HepG2 (cell line): Measurements from ENCODE around the gene CUL1. TPM values are rescaled to one million over a fixed set of nuclear protein-coding genes. Genes with fewer than 3 reads are reported as not detected.

Experiments
- CENPT ChIP-seq: sonication (generic); formaldehyde crosslinking; IDR thresholded peaks from 2 replicates; pipeline ENCODE4 v1.8.0; 2022; ENCODE audit warnings: low read depth, mild to moderate bottlenecking, moderate library complexity, missing genetic modification reagents
- GTF2F1 ChIP-seq: fragments of 150-350 bp; IDR thresholded peaks from 2 replicates; pipeline ENCODE4 v1.6.1; 2014; ENCODE audit warnings: low read length
- HNRNPLL ChIP-seq: fragments of 200-400 bp; formaldehyde crosslinking; IDR thresholded peaks from 2 replicates; pipeline ENCODE4 v1.6.1; 2017; ENCODE audit warnings: mild to moderate bottlenecking, low read depth, low read length; ENCODE audit not compliant: poor library complexity, severe bottlenecking
- IRF2 ChIP-seq: IDR thresholded peaks from 2 replicates; pipeline ENCODE4 v1.6.1; 2018; ENCODE audit warnings: missing genetic modification reagents, missing compliant biosample characterization
- LCORL ChIP-seq, 2 experiments: fragments of 450-650 bp in 1 of 2; sonication (generic) in 1 of 2; formaldehyde crosslinking in 1 of 2; IDR thresholded peaks; 2 replicates each; pipeline versions ENCODE4 v1.5.0 to v1.6.1; 2017 to 2020; ENCODE audit warnings: antibody characterized with exemption in 1 of 2, missing genetic modification reagents in 1 of 2
- NCOA2 ChIP-seq: sonication (generic); formaldehyde crosslinking; IDR thresholded peaks from 2 replicates; pipeline ENCODE4 v1.8.0; 2022; ENCODE audit warnings: inconsistent platforms
- NFE2L1 ChIP-seq: sonication (generic); formaldehyde crosslinking; IDR thresholded peaks from 2 replicates; pipeline ENCODE4 v1.4.0; 2020; ENCODE audit warnings: missing genetic modification reagents, mild to moderate bottlenecking, borderline replicate concordance
- NR2F2 ChIP-seq: IDR thresholded peaks from 2 replicates; pipeline ENCODE4 v1.6.1; 2012; ENCODE audit warnings: low read depth, inconsistent platforms, borderline replicate concordance
- REL ChIP-seq: sonication (generic); formaldehyde crosslinking; conservative IDR thresholded peaks from 2 replicates; pipeline ENCODE4 v1.8.0; 2022; ENCODE audit warnings: mild to moderate bottlenecking, missing genetic modification reagents, moderate library complexity
- SIN3A ChIP-seq: IDR thresholded peaks from 2 replicates; pipeline ENCODE4 v1.6.1; 2011; ENCODE audit warnings: low read depth, mild to moderate bottlenecking, control low read depth, low read length, borderline replicate concordance
- ZBTB8A ChIP-seq: sonication (generic); formaldehyde crosslinking; IDR thresholded peaks from 2 replicates; pipeline ENCODE4 v1.4.0; 2020; ENCODE audit warnings: mild to moderate bottlenecking, low read depth, missing genetic modification reagents, borderline replicate concordance
- ZFAT ChIP-seq: sonication (generic); formaldehyde crosslinking; conservative IDR thresholded peaks from 2 replicates; pipeline ENCODE4 v1.8.1; 2023; ENCODE audit warnings: missing genetic modification reagents, inconsistent platforms
- ZNF136 ChIP-seq: sonication (generic); formaldehyde crosslinking; IDR thresholded peaks from 2 replicates; pipeline ENCODE4 v1.8.1; 2022; ENCODE audit warnings: low read depth, mild to moderate bottlenecking, moderate library complexity, missing genetic modification reagents
- ZNF546 ChIP-seq: sonication (generic); formaldehyde crosslinking; conservative IDR thresholded peaks from 2 replicates; pipeline ENCODE4 v1.8.1; 2023; ENCODE audit warnings: mild to moderate bottlenecking, missing genetic modification reagents
- ZNF883 ChIP-seq: sonication (generic); formaldehyde crosslinking; IDR thresholded peaks from 2 replicates; pipeline ENCODE4 v1.5.1; 2020; ENCODE audit warnings: mild to moderate bottlenecking, missing genetic modification reagents; ENCODE audit errors: not compliant biosample characterization
- ZSCAN21 ChIP-seq: sonication (generic); formaldehyde crosslinking; IDR thresholded peaks from 2 replicates; pipeline ENCODE4 v1.8.0; 2022; ENCODE audit warnings: mild to moderate bottlenecking, missing genetic modification reagents, moderate library complexity, borderline replicate concordance
- polyA plus RNA-seq, 8 experiments: library from polyadenylated mRNA; depleted of rRNA in 3 of 8; stranded (reverse) in 7 of 8; unstranded in 1 of 8; fragments of >200 nt; fragmentation: Illumina TruSeq in 4 of 8; extraction: Trizol in 4 of 8; gene quantifications; 2 replicates each; pipeline versions ENCODE4 v1.2.1 to v1.2.3, GENCODE V29; 2011 to 2016; ENCODE audit warnings: low read depth in 4 of 8, missing spikeins in 1 of 8, mixed read lengths in 1 of 8; ENCODE audit not compliant: insufficient read depth in 1 of 8
- total RNA-seq, 5 experiments: library from RNA; depleted of rRNA; stranded (reverse); fragments of >200 nt; fragmentation: Illumina TruSeq; extraction: Trizol; gene quantifications; 2 replicates each; pipeline ENCODE4 v1.2.3, GENCODE V29; 2016; ENCODE audit warnings: low read depth in 1 of 5
- TF ChIP-seq, protein P1 (sequence below): sonication (generic); formaldehyde crosslinking; conservative IDR thresholded peaks from 2 replicates; pipeline ENCODE4 v1.4.0; 2020; ENCODE audit warnings: missing genetic modification reagents
- TF ChIP-seq, protein P2 (sequence below): sonication (generic); formaldehyde crosslinking; IDR thresholded peaks from 2 replicates; pipeline ENCODE4 v1.4.0; 2020; ENCODE audit warnings: missing genetic modification reagents
- TF ChIP-seq, protein P3 (sequence below): sonication (generic); formaldehyde crosslinking; conservative IDR thresholded peaks from 2 replicates; pipeline ENCODE4 v1.8.0; 2022; ENCODE audit warnings: mild to moderate bottlenecking, moderate library complexity, missing genetic modification reagents
- TF ChIP-seq, protein P4 (sequence below): IDR thresholded peaks from 2 replicates; pipeline ENCODE4 v1.6.1; 2012; ENCODE audit warnings: low read depth, low read length, improper control_type of control experiment
- TF ChIP-seq, protein P5 (sequence below): sonication (generic); formaldehyde crosslinking; IDR thresholded peaks from 2 replicates; pipeline ENCODE4 v1.4.0; 2020; ENCODE audit warnings: mild to moderate bottlenecking, missing genetic modification reagents

Gene CUL1
- total and polyA plus RNA-seq, 2 of the 13 experiments (the other 11 are each of a cell fraction or from before 2014, with no cell fraction given): 30.1 to 45.9 TPM

DNA sequence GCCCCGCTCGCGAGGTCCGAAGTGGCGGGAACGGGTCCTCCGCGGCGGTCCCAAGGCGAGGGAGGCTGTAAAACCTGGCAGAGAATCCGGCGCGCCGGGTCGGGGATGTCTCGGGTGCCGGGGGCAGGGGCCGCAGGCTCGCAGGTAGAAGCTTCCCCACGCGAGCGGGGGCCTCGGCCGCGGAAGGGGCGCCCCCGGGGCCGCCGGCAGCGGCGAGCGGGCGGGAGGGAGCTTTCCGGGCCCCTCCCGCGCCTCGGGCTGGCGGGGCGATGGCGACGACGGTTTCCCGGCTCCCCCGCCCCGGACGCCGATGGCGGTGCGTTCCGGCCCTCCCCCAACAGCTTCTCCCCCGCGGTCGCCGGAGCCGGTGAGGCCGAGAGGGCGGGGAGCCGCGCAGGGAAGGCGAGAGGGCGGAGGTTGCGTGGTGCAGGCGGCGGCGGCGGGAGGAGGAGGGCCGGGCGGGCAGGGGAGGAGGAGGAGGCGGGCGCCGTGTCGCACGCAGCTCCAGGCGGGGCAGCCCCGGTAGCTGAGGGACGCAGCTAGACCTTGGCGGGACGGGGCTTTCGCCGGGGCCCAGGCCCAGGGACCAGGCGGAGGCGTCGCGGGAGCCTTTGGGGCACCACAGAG is at the start of gene CUL1 (continued):
- TF ChIP-seq LCORL (IDR thresholded peaks at IDR 0.05): no peak
- TF ChIP-seq LCORL (CRISPR knock-in tag; IDR thresholded peaks at IDR 0.05): no peak
- no peak for TF ChIP-seq SIN3A
- TF ChIP-seq, protein P1, sequence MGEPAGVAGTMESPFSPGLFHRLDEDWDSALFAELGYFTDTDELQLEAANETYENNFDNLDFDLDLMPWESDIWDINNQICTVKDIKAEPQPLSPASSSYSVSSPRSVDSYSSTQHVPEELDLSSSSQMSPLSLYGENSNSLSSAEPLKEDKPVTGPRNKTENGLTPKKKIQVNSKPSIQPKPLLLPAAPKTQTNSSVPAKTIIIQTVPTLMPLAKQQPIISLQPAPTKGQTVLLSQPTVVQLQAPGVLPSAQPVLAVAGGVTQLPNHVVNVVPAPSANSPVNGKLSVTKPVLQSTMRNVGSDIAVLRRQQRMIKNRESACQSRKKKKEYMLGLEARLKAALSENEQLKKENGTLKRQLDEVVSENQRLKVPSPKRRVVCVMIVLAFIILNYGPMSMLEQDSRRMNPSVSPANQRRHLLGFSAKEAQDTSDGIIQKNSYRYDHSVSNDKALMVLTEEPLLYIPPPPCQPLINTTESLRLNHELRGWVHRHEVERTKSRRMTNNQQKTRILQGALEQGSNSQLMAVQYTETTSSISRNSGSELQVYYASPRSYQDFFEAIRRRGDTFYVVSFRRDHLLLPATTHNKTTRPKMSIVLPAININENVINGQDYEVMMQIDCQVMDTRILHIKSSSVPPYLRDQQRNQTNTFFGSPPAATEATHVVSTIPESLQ (CRISPR knock-in tag): no peak
- no peak for TF ChIP-seq NFE2L1 (CRISPR knock-in tag)
- TF ChIP-seq, protein P2, sequence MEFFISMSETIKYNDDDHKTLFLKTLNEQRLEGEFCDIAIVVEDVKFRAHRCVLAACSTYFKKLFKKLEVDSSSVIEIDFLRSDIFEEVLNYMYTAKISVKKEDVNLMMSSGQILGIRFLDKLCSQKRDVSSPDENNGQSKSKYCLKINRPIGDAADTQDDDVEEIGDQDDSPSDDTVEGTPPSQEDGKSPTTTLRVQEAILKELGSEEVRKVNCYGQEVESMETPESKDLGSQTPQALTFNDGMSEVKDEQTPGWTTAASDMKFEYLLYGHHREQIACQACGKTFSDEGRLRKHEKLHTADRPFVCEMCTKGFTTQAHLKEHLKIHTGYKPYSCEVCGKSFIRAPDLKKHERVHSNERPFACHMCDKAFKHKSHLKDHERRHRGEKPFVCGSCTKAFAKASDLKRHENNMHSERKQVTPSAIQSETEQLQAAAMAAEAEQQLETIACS (CRISPR knock-in tag): peak; percentile 35; the same call in 1 of the 2 replicates
- peak; percentile 60; the same call in 1 of the 2 replicates for TF ChIP-seq ZSCAN21
- TF ChIP-seq GTF2F1: no peak
- TF ChIP-seq ZBTB8A (CRISPR knock-in tag): no peak
- peak; percentile 87 for TF ChIP-seq HNRNPLL
- TF ChIP-seq REL (CRISPR knock-in tag): 0 out of 2 replicates have a peak, but pooled peaks have one; percentile 29
- no peak for TF ChIP-seq CENPT (CRISPR knock-in tag)
- TF ChIP-seq ZNF883 (CRISPR knock-in tag): no peak
- no peak for TF ChIP-seq NR2F2
- peak; percentile 34; the same call in 1 of the 2 replicates for TF ChIP-seq ZNF546
- TF ChIP-seq ZNF136: no peak
- TF ChIP-seq, protein P3, sequence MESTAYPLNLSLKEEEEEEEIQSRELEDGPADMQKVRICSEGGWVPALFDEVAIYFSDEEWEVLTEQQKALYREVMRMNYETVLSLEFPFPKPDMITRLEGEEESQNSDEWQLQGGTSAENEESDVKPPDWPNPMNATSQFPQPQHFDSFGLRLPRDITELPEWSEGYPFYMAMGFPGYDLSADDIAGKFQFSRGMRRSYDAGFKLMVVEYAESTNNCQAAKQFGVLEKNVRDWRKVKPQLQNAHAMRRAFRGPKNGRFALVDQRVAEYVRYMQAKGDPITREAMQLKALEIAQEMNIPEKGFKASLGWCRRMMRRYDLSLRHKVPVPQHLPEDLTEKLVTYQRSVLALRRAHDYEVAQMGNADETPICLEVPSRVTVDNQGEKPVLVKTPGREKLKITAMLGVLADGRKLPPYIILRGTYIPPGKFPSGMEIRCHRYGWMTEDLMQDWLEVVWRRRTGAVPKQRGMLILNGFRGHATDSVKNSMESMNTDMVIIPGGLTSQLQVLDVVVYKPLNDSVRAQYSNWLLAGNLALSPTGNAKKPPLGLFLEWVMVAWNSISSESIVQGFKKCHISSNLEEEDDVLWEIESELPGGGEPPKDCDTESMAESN (CRISPR knock-in tag): peak; percentile 4; the same call in 1 of the 2 replicates
- no peak for TF ChIP-seq ZFAT (CRISPR knock-in tag)
- TF ChIP-seq, protein P4, sequence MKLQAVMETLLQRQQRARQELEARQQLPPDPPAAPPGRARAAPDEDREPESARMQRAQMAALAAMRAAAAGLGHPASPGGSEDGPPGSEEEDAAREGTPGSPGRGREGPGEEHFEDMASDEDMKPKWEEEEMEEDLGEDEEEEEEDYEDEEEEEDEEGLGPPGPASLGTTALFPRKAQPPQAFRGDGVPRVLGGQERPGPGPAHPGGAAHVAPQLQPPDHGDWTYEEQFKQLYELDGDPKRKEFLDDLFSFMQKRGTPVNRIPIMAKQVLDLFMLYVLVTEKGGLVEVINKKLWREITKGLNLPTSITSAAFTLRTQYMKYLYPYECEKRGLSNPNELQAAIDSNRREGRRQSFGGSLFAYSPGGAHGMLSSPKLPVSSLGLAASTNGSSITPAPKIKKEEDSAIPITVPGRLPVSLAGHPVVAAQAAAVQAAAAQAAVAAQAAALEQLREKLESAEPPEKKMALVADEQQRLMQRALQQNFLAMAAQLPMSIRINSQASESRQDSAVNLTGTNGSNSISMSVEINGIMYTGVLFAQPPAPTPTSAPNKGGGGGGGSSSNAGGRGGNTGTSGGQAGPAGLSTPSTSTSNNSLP: no peak
- TF ChIP-seq, protein P5, sequence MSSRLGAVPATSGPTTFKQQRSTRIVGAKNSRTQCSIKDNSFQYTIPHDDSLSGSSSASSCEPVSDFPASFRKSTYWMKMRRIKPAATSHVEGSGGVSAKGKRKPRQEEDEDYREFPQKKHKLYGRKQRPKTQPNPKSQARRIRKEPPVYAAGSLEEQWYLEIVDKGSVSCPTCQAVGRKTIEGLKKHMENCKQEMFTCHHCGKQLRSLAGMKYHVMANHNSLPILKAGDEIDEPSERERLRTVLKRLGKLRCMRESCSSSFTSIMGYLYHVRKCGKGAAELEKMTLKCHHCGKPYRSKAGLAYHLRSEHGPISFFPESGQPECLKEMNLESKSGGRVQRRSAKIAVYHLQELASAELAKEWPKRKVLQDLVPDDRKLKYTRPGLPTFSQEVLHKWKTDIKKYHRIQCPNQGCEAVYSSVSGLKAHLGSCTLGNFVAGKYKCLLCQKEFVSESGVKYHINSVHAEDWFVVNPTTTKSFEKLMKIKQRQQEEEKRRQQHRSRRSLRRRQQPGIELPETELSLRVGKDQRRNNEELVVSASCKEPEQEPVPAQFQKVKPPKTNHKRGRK (CRISPR knock-in tag): no peak
- TF ChIP-seq IRF2 (CRISPR knock-in tag): no peak
- peak; percentile 17; the same call in 1 of the 2 replicates for TF ChIP-seq NCOA2 (CRISPR knock-in tag)
